Sigmoid colon (tissue), 4 donors: ENCODE data around the gene FAM118A.

Experiments used
- CTCF ChIP-seq, 4 experiments: fragments of 450-650 bp in 3 of 4; fragments of 200-600 bp in 1 of 4; IDR thresholded peaks; one replicate each; pipeline ENCODE4 v1.5.1; 2016 to 2019; ENCODE audit warnings: antibody characterized with exemption in 4 of 4, mild to moderate bottlenecking in 3 of 4, moderate library complexity in 2 of 4
- POLR2AphosphoS5 ChIP-seq, 4 donors: sonication (generic); formaldehyde crosslinking; IDR thresholded peaks; one replicate each; pipeline ENCODE4 v1.6.1; 2017; ENCODE audit warnings: antibody characterized with exemption in 4 of 4

GRCh38 chr22:45276507-45277105 lies 33.1 kb upstream of the FAM118A start:
- TF ChIP-seq CTCF (IDR thresholded peaks at IDR 0.05) (no peak), POLR2AphosphoS5 (IDR thresholded peaks at IDR 0.05) (no peak)
